ENCODE measurements around the gene FARSB.

DNA sequence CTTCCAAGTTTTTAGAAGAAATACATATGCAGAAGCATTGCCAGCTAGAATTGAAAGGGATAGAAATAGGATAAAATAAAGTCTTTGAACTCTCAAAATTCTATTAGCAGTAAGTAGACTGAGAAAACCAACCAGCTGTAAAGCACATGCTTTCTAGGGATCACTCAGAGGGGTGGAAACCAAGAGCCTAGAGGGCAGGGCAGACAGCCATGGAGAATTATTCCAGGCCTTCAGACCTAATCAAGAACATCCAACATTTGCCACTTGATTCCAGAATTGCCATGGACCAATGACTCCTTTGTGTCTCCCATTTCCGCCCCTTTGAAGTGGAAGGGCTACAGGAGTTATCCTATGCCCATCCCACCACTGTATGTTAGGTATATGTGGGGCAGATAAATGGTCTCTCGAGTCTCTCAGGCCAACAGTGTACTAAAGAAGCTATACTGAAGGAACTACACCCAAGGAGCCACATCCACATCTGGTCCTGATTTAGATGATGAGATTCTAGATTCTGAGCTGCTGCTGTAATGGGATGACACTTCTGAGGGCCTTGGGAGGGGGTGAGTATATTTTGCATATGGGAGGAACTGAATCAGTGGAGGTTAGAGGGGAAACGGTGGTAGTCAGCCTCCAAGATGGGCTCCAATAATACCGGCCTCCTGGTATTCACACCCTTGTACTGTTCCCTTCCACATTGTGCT lies 4.0 kb downstream of the FARSB start:
- TF ChIP-seq, protein P1, sequence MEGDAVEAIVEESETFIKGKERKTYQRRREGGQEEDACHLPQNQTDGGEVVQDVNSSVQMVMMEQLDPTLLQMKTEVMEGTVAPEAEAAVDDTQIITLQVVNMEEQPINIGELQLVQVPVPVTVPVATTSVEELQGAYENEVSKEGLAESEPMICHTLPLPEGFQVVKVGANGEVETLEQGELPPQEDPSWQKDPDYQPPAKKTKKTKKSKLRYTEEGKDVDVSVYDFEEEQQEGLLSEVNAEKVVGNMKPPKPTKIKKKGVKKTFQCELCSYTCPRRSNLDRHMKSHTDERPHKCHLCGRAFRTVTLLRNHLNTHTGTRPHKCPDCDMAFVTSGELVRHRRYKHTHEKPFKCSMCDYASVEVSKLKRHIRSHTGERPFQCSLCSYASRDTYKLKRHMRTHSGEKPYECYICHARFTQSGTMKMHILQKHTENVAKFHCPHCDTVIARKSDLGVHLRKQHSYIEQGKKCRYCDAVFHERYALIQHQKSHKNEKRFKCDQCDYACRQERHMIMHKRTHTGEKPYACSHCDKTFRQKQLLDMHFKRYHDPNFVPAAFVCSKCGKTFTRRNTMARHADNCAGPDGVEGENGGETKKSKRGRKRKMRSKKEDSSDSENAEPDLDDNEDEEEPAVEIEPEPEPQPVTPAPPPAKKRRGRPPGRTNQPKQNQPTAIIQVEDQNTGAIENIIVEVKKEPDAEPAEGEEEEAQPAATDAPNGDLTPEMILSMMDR (IDR thresholded peaks at IDR 0.05): no peak
- TF ChIP-seq EZH2 (IDR thresholded peaks at IDR 0.05): no peak
- no peak for TF ChIP-seq EZH2phosphoT487 (IDR thresholded peaks at IDR 0.05)

Measured in neural progenitor cell (in vitro differentiated cells).